Epithelial cell of prostate (primary cell): Measurements from ENCODE around the gene UBR4.
"Not testable (repeated sequence)": the region's sequence is repeated elsewhere in the genome, so short reads cannot be mapped to it uniquely, and the experiment has no call there.

ENCODE experiments used
- DNase-seq: peaks from one replicate; pipeline ENCODE4 v3.0.0-alpha.2; 2011; ENCODE audit warnings: low read depth, low spot score
- H3K27ac ChIP-seq: fragments of 450-650 bp; 2 replicates; pipeline ENCODE4 v1.5.1; 2017; ENCODE audit warnings: mild to moderate bottlenecking

UBR4 gene

GRCh38 chr1:19196331-19196730 lies 13.7 kb downstream of the UBR4 start:
- H3K27ac ChIP-seq, result no peak overlapping the region
- no peak for DNase-seq

GRCh38 chr1:19193004-19193403 lies 17.1 kb downstream of the UBR4 start:
- H3K27ac ChIP-seq, result no peak overlapping the region
- DNase-seq, result no peak

DNA sequence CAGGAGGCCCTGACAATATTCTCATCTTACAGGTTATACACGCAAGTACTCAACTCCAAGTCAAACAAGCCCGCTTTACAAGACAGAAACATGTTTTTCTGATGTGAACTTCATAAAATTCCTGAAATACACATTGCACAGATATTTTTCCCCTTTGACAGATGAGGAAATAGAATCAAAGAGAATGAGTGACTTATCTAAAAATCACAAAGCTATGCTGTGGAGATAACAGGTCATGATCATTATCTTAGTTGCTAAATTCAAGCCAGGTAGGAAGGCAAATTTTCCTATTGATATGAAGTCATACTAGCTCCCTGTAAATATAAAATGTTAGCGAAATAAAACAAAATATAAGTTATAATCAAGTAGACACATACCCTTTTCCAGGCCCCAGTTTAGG lies 18.3 kb downstream of the UBR4 start:
- no peak for DNase-seq
- H3K27ac ChIP-seq, result no peak overlapping the region

DNA sequence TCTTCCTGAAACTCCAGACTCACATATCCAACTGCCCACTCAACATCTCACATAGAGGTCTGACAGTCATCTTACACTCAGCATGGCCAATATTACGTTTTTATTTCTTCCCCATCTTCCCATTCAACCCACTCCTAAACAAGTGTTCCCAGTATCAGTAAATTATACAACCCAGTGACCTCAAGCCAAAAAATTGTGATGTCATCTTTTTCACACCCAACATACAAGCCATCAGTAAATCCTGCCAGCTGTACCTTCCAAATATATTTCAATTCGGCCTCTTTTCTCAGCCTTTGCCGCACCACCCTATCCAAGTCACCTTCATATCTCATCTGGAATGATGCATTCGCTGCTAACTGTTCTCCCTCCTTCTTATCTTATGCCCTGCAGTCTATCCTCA lies 19.6 kb downstream of the UBR4 start:
- no peak overlapping the region for H3K27ac ChIP-seq
- DNase-seq, result no peak

DNA sequence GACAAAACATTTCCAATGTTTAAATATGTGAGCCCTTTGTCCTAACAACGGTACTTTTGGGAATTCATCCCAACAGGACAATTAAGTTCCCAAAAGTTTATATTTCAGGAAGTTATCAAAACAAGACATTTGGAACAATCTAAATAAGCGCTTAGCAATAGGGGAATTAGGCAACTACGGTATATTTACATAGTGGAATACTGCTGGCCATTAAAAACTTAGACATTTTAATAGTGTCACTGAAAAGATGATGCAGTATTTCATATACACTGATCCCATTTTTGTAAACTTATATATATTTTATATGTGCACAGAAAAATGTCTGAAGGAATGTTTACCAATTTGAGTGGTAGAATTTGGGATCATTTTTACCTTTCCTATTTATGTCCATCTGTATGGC lies 20.8 kb downstream of the UBR4 start:
- no peak overlapping the region for H3K27ac ChIP-seq
- no peak for DNase-seq

- no peak overlapping the region for H3K27ac ChIP-seq
- DNase-seq, result no peak
These were observed 22.2 kb downstream of the UBR4 start for GRCh38 chr1:19187852-19188251.

DNA sequence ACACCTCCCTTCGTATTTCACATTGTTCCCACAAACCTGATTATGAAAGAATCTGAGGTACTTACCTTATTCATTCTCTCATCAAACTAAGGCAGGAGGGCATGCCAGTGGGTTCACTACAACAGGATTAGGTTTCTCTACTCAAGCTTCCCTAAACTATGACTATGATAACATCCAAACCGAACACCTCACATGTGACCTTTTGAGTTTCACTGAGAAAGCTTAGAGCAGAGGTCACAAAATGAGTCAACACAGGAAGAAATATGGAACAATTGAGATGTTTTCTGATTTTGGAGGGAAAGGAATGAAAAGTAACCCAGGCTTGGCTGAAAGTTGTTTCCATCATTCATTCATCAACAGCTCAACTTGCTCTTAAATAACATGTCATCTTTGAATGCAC lies 24.1 kb downstream of the UBR4 start:
- no peak overlapping the region for H3K27ac ChIP-seq
- no peak for DNase-seq

DNA sequence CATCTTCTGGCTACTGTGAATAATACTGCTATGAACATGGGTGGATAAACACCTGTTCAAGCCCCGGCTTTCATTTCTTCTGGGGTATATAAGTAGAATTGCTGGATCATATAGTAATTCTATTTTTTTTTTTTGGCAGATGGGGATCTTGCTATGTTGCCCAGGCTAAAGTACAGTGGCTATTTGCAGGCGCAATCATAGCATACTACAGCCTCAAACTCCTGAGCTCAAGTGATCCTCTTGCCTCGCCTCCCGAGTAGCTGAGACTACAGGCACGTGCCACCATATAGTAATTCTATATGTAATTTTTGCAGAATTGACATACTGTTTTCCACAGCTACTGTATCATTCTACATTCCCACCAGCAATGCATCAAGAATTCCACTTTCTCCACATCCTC lies 27.8 kb downstream of the UBR4 start:
- no peak for DNase-seq
- no peak overlapping the region for H3K27ac ChIP-seq

DNA sequence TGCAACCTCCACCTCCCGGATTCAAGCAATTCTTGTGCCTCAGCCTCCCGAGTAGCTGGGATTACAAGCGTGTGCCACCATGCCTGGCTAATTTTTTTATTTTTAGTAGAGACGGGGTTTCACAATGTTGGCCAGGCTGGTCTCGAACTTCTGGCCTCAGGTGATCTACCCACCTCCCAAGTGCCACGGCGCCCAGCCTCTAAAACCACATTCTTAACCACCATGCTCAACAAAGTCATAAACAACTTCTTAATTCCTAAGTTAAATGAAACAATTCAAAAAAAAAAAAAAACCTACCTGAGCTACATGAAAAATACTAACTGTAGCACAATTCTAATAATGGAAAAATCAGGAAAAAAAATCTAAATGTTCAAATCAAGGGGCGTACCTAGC lies 29.8 kb downstream of the UBR4 start:
- not testable (repeated sequence) for H3K27ac ChIP-seq, DNase-seq

- H3K27ac ChIP-seq, result no peak overlapping the region
These were observed 30.3 kb downstream of the UBR4 start for GRCh38 chr1:19179597-19180264.

DNA sequence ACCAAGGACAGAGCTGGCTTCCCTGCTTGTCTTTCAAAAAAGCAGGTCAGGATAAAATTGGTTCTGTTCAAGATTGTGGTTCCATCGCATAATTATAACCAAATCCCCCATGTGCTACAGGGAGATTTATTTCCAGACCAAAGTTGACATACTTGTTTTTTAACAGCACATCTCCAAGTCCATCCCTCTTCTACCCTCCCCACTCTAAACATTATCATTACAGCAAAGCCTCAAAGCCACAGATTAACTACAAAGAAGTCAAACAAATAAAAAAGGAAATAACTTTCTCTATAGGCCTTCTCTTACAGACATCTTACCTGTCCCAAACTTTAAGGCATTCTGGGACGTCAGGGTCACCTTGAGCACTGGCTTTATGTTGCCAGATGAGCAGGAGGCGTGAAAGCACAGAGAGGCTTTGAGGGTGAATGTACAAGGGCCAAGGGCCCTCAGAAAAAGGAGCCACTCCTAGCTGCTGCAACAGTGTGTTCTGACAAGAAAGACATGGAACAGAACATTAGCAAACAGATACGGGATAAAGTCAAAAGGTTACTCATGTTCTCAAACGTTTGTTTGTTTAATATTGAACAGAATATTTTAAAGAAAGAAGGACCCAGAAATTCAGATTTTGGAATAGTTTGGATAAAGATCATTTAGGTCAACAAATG lies 31.2 kb downstream of the UBR4 start:
- no peak overlapping the region for H3K27ac ChIP-seq

More at GRCh38 chr1:19179597-19180264, 30.3 kb downstream of the UBR4 start:
- no peak for DNase-seq

DNA sequence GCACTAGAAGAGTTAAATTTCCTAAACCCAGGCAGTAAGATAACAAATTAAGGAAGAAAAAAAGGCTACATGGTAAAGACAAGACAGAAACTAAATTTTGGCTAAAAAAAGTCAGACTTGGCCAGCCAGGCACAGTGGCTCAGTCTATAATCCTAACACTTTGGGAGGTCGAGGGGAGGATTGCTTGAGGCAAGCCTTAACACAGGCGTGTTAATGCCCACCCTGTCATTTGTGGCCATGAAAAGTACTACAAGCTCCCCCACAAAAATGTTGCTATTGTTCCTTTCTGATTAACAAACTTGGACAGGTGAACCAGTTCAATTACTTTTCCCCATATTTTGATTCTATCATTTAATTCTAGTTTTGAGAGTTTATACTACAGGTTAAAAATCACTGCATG lies 32.3 kb downstream of the UBR4 start:
- no peak overlapping the region for H3K27ac ChIP-seq

More for the DNA sequence above, 31.2 kb downstream of the UBR4 start:
- no peak for DNase-seq

DNA sequence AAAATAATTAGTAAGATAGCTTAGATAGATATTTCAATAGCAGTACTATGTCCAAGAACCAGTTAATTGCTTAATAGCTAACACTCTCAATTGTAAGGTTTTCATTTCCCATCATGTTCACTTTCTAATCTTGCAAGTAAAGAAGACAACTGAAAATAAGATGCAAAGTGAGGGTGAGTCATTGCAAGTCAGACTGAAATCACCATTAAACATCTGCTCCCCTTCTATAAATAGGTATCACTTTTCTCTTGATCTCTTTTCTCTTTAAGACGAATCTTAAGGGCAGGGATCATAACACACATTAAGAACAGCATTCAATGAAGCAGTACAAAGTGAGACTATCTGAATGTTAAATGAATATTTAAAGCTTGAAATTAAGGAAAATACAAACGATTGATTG lies 40.4 kb downstream of the UBR4 start:
- no peak overlapping the region for H3K27ac ChIP-seq
- DNase-seq, result no peak

More for the DNA sequence above, 32.3 kb downstream of the UBR4 start:
- no peak for DNase-seq

- H3K27ac ChIP-seq, result no peak overlapping the region
- no peak for DNase-seq
These were observed 42.9 kb downstream of the UBR4 start for GRCh38 chr1:19167140-19167539.

GRCh38 chr1:19166066-19166465 lies 44.0 kb downstream of the UBR4 start:
- no peak for DNase-seq

DNA sequence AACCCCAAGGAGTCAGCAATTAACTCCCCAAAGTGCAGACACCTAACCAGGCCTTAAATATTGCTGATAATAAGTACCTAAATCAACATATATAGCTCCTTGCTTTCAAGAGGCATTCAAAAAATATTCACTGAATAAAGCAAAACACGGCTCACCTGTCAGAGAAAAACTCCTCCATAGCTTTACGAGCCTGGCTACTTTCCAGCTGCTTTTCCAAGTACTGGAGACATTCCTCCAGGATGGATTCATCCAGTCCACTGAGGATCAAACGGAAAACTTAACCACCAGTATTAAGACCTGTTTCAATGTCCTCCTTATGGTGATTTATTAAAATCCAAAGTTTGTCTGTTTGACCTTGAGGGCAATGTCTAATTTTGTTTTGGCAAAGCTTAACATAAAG lies 44.6 kb downstream of the UBR4 start:
- no peak for DNase-seq
- no peak overlapping the region for H3K27ac ChIP-seq

More at GRCh38 chr1:19166066-19166465, 44.0 kb downstream of the UBR4 start:
- H3K27ac ChIP-seq, result no peak overlapping the region

DNA sequence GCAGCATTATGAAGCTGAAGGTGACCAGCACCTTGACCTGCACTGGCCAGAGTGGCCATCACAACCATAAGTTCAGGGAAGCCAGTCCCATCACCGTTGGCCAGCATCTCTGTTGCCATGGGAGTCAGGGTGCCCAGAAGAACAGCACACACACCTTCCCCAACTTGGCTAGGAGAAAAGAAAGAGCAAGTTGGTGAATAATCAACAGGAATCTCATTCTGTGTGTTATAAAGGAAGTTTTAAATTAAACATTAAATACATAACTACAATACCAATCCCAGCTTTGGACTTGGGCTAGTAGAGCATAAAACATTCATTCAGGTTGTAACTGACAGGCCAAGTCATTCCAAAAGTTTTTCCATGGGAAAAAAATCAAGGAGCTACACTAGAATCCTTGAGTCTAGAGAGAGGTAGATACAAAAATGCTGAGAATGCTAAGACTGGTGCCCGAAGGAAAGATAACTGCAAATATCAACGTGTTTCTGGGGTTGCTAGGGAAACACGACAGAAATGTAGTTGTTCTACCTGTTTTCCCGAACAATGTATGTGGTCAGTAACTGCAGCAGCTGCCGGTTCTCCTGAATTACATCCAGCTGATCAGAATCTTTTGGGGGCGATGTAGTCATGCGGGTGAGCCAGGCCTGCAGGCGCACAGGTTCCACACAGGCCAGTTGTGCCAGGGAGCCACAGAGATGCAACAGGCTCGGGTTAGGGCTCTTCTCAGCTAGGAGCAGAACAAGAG lies 45.6 kb downstream of the UBR4 start:
- H3K27ac ChIP-seq, result no peak overlapping the region
- no peak for DNase-seq

DNA sequence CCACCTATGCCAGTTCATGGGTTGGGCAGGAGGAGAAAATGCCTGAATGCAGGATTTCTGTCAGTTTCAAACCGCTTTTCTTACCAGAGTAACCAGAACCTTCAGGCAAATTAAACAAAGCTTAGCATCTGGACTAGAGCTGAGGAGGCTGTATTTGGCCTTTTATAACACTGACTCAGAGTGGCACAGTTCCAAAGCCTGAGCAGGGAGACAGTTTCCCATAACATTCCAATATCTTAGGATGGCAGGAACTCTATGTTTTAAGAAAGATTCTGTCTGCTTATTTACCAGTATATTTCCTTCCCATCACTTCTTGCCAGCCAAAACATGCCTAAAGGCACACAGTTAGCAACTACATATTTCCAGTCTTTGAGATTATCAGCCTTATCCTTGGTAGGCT lies 46.8 kb downstream of the UBR4 start:
- no peak overlapping the region for H3K27ac ChIP-seq
- no peak for DNase-seq

GRCh38 chr1:19160831-19161230 lies 49.2 kb downstream of the UBR4 start:
- no peak overlapping the region for H3K27ac ChIP-seq
- DNase-seq, result no peak

GRCh38 chr1:19157653-19158052 lies 52.4 kb downstream of the UBR4 start:
- DNase-seq, result no peak
- no peak overlapping the region for H3K27ac ChIP-seq

- no peak for DNase-seq
- no peak overlapping the region for H3K27ac ChIP-seq
These were observed 53.4 kb downstream of the UBR4 start for GRCh38 chr1:19156676-19157075.
